ENCODE data around the gene TCERG1.

- no peak for TF ChIP-seq POLR2A (IDR thresholded peaks at IDR 0.05)
- no peak for TF ChIP-seq CTCF (IDR thresholded peaks at IDR 0.05)
Observed at GRCh38 chr5:146527785-146528184, 80.7 kb downstream of the TCERG1 start.
